B cell (primary cell): Measurements from ENCODE around the gene NELL1.

Source experiments
- EZH2 ChIP-seq: IDR thresholded peaks from 2 replicates; pipeline ENCODE4 v1.6.1; 2012; ENCODE audit warnings: borderline replicate concordance, low read depth, mild to moderate bottlenecking, moderate library complexity, low read length; ENCODE audit not compliant: insufficient read depth, poor library complexity, severe bottlenecking
- TF ChIP-seq, protein P1 (sequence below): fragments of 200-600 bp; IDR thresholded peaks from one replicate; pipeline ENCODE4 v1.8.0; 2022; ENCODE audit warnings: antibody characterized with exemption, mild to moderate bottlenecking

DNA sequence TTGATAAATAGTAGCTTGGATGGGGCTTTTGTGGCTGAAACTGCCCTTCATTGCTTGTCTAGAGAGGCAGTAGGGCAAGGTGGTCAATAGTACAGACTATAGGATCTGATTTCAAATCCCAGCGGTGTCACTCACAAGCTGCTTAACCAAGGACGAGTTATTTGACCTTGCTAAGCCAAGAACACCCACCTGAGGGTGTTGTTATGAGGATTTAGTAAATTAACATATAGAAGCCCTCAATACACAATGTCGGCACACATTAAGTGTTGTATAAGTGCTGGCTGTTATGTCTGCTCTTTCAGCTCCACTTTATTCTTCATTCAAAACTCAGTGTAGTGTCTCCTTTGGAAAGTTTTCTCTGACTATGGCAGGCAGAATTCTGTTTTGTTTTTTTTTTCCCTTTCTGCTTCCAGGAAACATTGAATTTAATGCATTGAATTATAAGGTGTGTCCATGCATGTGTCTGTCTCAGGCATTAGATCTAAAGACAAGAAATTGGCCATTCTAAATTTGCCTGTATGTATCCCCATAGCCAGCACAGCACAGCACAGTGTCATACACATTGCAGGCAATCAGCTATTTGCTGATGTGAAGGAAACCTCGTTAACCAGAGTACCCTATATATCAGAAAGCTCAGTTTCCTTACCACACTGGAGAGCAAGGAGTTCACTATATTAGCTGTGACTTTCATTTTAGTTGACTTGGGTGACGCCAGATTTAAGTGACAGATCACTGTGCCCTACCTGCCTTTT is 212.1 kb downstream of the NELL1 start:
- TF ChIP-seq, protein P1, sequence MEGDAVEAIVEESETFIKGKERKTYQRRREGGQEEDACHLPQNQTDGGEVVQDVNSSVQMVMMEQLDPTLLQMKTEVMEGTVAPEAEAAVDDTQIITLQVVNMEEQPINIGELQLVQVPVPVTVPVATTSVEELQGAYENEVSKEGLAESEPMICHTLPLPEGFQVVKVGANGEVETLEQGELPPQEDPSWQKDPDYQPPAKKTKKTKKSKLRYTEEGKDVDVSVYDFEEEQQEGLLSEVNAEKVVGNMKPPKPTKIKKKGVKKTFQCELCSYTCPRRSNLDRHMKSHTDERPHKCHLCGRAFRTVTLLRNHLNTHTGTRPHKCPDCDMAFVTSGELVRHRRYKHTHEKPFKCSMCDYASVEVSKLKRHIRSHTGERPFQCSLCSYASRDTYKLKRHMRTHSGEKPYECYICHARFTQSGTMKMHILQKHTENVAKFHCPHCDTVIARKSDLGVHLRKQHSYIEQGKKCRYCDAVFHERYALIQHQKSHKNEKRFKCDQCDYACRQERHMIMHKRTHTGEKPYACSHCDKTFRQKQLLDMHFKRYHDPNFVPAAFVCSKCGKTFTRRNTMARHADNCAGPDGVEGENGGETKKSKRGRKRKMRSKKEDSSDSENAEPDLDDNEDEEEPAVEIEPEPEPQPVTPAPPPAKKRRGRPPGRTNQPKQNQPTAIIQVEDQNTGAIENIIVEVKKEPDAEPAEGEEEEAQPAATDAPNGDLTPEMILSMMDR, result no peak
- no peak for TF ChIP-seq EZH2
